Tibial nerve (tissue), 4 donors: Measurements from ENCODE around the gene OR5H6. TPM values are rescaled to one million over a fixed set of nuclear protein-coding genes. Genes with fewer than 3 reads are reported as not detected.
"Not testable (repeated sequence)": the region's sequence is repeated elsewhere in the genome, so short reads cannot be mapped to it uniquely, and the experiment has no call there.

ENCODE experiments used
- DNase-seq, 2 donors: peaks; one replicate each; pipeline ENCODE4 v3.0.0-alpha.2; 2019; ENCODE audit warnings: low spot score in 2 of 2
- H3K27ac ChIP-seq, 4 donors: fragments of 200-600 bp; sonication (generic) in 3 of 4; one replicate each; pipeline ENCODE4 v1.5.1; 2017 to 2019; ENCODE audit warnings: mild to moderate bottlenecking in 1 of 4
- H3K27me3 ChIP-seq, 2 donors: fragments of 200-600 bp; sonication (generic) in 1 of 2; one replicate each; pipeline versions ENCODE4 v1.5.1 to v1.6.0; 2017 to 2019
- H3K36me3 ChIP-seq, 3 donors: fragments of 200-600 bp; sonication (generic); one replicate each; pipeline ENCODE4 v1.5.1; 2018 to 2019
- H3K4me1 ChIP-seq, 4 donors: fragments of 200-600 bp; sonication (generic) in 3 of 4; one replicate each; pipeline ENCODE4 v1.5.1; 2017 to 2019
- H3K4me3 ChIP-seq, 4 donors: fragments of 200-600 bp; sonication (generic) in 3 of 4; one replicate each; pipeline ENCODE4 v1.5.1; 2017 to 2019; ENCODE audit warnings: mild to moderate bottlenecking in 1 of 4, moderate library complexity in 1 of 4
- H3K9me3 ChIP-seq, 4 donors: fragments of 200-600 bp; sonication (generic) in 3 of 4; one replicate each; pipeline ENCODE4 v1.5.1; 2017 to 2019
- CTCF ChIP-seq, 5 experiments: fragments of 200-600 bp in 3 of 5; fragments of 450-650 bp in 2 of 5; sonication (generic) in 3 of 5; IDR thresholded peaks; one replicate each; pipeline ENCODE4 v1.5.1; 2016 to 2019; ENCODE audit warnings: antibody characterized with exemption in 5 of 5, mild to moderate bottlenecking in 3 of 5, moderate library complexity in 2 of 5
- EP300 ChIP-seq, 2 donors: sonication (generic); formaldehyde crosslinking; IDR thresholded peaks; one replicate each; pipeline ENCODE4 v1.6.1; 2017; ENCODE audit warnings: antibody characterized with exemption in 2 of 2, mild to moderate bottlenecking in 1 of 2
- POLR2A ChIP-seq, 2 donors: fragments of 450-650 bp; IDR thresholded peaks; one replicate each; pipeline ENCODE4 v1.6.1; 2017; ENCODE audit warnings: antibody characterized with exemption in 2 of 2, mild to moderate bottlenecking in 2 of 2, moderate library complexity in 2 of 2
- WGBS, 2 donors: methylation state at CpG; one replicate each; pipeline ENCODE4 v1.1.5; 2018; 5-methylcytosine and 5-hydroxymethylcytosine counted together
- total RNA-seq, 4 donors: library from RNA; depleted of rRNA; stranded (reverse); fragments of >200 nt; gene quantifications; one replicate each; pipeline ENCODE4 v1.1.0, GENCODE V29; 2016

The OR5H6 gene
- total RNA-seq, 4 donors from 2014 or later, result not detected

- Histone ChIP-seq H3K27ac (no peak overlapping the region), H3K4me1 (no peaks in the 10 kb centered on the region), H3K9me3 (no peaks in the 10 kb centered on the region), H3K4me3 (no peak overlapping the region), H3K36me3 (no peaks in the 10 kb centered on the region), H3K27me3 (no peaks in the 10 kb centered on the region)
- TF ChIP-seq CTCF (IDR thresholded peaks at IDR 0.05), result no peak
- no peak for TF ChIP-seq POLR2A (IDR thresholded peaks at IDR 0.05)
- TF ChIP-seq EP300 (IDR thresholded peaks at IDR 0.05), result no peak
- DNase-seq, result no peak
Measured at GRCh38 chr3:98240131-98240530, 23.9 kb upstream of the OR5H6 start.

GRCh38 chr3:98242155-98242554 is 21.9 kb upstream of the OR5H6 start:
- Histone ChIP-seq H3K9me3 (no peaks in the 10 kb centered on the region), H3K4me3 (no peak overlapping the region), H3K4me1 (no peaks in the 10 kb centered on the region), H3K27me3 (no peaks in the 10 kb centered on the region), H3K27ac (no peak overlapping the region), H3K36me3 (no peaks in the 10 kb centered on the region)
- no peak for DNase-seq
- 35 to 83% methylated on average over 1 of the region's 1 CpG for WGBS, 2 donors
- TF ChIP-seq EP300 (IDR thresholded peaks at IDR 0.05), result no peak
- no peak for TF ChIP-seq POLR2A (IDR thresholded peaks at IDR 0.05)

GRCh38 chr3:98243843-98244242 is 20.2 kb upstream of the OR5H6 start:
- no peak for TF ChIP-seq CTCF (IDR thresholded peaks at IDR 0.05)
- no peak for TF ChIP-seq EP300 (IDR thresholded peaks at IDR 0.05)
- no peak for TF ChIP-seq POLR2A (IDR thresholded peaks at IDR 0.05)
- no peaks in the 10 kb centered on the region for H3K9me3 ChIP-seq
- H3K27ac ChIP-seq, result no peak overlapping the region
- H3K4me1 ChIP-seq, result no peaks in the 10 kb centered on the region
- H3K4me3 ChIP-seq, result no peak overlapping the region
- DNase-seq, result no peak
- WGBS, 2 donors, result 58 to 71% methylated on average over 7 of the region's 7 CpGs
- no peaks in the 10 kb centered on the region for H3K36me3 ChIP-seq
- H3K27me3 ChIP-seq, result no peaks in the 10 kb centered on the region

- Histone ChIP-seq H3K4me1 (no peaks in the 10 kb centered on the region), H3K9me3 (peaks cover 0 to 4% (median 0%) of the 10 kb centered on the region in 4 donors), H3K4me3 (no peak overlapping the region), H3K27ac (no peak overlapping the region), H3K36me3 (no peaks in the 10 kb centered on the region), H3K27me3 (no peaks in the 10 kb centered on the region)
- DNase-seq, result no peak
- TF ChIP-seq CTCF (IDR thresholded peaks at IDR 0.05) (no peak), EP300 (IDR thresholded peaks at IDR 0.05) (no peak), POLR2A (IDR thresholded peaks at IDR 0.05) (no peak)
- WGBS, 2 donors, result 91 to 94% methylated on average over 10 of the region's 10 CpGs
Measured at GRCh38 chr3:98246142-98246541, 17.9 kb upstream of the OR5H6 start.

GRCh38 chr3:98256026-98256425 is 8.0 kb upstream of the OR5H6 start:
- H3K4me3 ChIP-seq, H3K27ac ChIP-seq, H3K36me3 ChIP-seq, H3K27me3 ChIP-seq, H3K4me1 ChIP-seq, DNase-seq: not testable (repeated sequence)
- 69 to 70% methylated on average over 5 of the region's 5 CpGs for WGBS, 2 donors
- H3K9me3 ChIP-seq, result peaks cover 0 to 22% (median 0%) of the 10 kb centered on the region in 4 donors

GRCh38 chr3:98259707-98260106 is 4.3 kb upstream of the OR5H6 start:
- DNase-seq, result no peak
- Histone ChIP-seq H3K27ac (no peak overlapping the region), H3K4me3 (no peak overlapping the region), H3K4me1 (no peaks in the 10 kb centered on the region), H3K36me3 (no peaks in the 10 kb centered on the region), H3K27me3 (no peaks in the 10 kb centered on the region), H3K9me3 (peaks cover 0 to 16% (median 0%) of the 10 kb centered on the region in 4 donors)
- WGBS, 2 donors, result 76% methylated on average over 2 of the region's 2 CpGs
- TF ChIP-seq EP300 (IDR thresholded peaks at IDR 0.05), result no peak
- TF ChIP-seq POLR2A (IDR thresholded peaks at IDR 0.05), result no peak
- no peak for TF ChIP-seq CTCF (IDR thresholded peaks at IDR 0.05)
